IMR-90 (cell line): Measurements from ENCODE around the gene DENND1A. TPM values are rescaled to one million over a fixed set of nuclear protein-coding genes. Genes with fewer than 3 reads are reported as not detected.

ENCODE experiments used
- ATAC-seq: fragments of 200-7000 bp; cut with Tn5 transposase; 2 replicates; pipeline ENCODE4 v1.9.1; 2020; ENCODE audit warnings: low read depth, mild to moderate bottlenecking, moderate library complexity
- BruUV-seq: library from RNA; stranded (reverse); fragments of 400-500 nt; replicated peaks from 2 replicates; lab custom pipeline; 2021; lab: Mats Ljungman, UMichigan
- CTCF ChIA-PET: fragments of 300-600 bp; formaldehyde crosslinking; extraction: SDS; loops from one replicate; lab custom pipeline; 2021; ENCODE audit warnings: antibody characterized with exemption; lab: Yijun Ruan, JAX
- POLR2A ChIA-PET: fragments of 300-600 bp; sonication (Branson Sonifier 250); formaldehyde crosslinking; loops from one replicate; lab custom pipeline; 2022; ENCODE audit warnings: antibody characterized with exemption; ENCODE audit not compliant: unreplicated experiment; lab: Charles Lee
- DNase-seq: peaks from one replicate; pipeline ENCODE4 v3.0.0; 2013
- H2AFZ ChIP-seq: replicated peaks from 2 replicates; pipeline ENCODE3; 2013; ENCODE audit warnings: low read length, mild to moderate bottlenecking; ENCODE audit not compliant: poor library complexity
- H2AK5ac ChIP-seq: 2 replicates; pipeline ENCODE4 v1.6.1; 2013; ENCODE audit warnings: low read depth, low read length, inconsistent platforms
- H2AK9ac ChIP-seq: replicated peaks from 2 replicates; pipeline ENCODE3; 2013; ENCODE audit warnings: mild to moderate bottlenecking, low read depth, low read length, moderate library complexity; ENCODE audit not compliant: poor library complexity
- H2BK120ac ChIP-seq: 2 replicates; pipeline ENCODE4 v1.6.1; 2013; ENCODE audit warnings: low read depth, low read length, inconsistent platforms
- H2BK15ac ChIP-seq: 3 replicates; pipeline ENCODE4 v1.6.1; 2013; ENCODE audit warnings: low read depth, low read length, inconsistent platforms
- H2BK20ac ChIP-seq: 2 replicates; pipeline ENCODE4 v1.6.1; 2013; ENCODE audit warnings: low read depth, mild to moderate bottlenecking, inconsistent platforms, low read length, moderate library complexity
- H2BK5ac ChIP-seq: 2 replicates; pipeline ENCODE4 v1.6.1; 2013; ENCODE audit warnings: mild to moderate bottlenecking, low read depth, low read length, inconsistent platforms; ENCODE audit not compliant: poor library complexity, severe bottlenecking
- H3K14ac ChIP-seq: replicated peaks from 2 replicates; pipeline ENCODE4 v1.6.1; 2013; ENCODE audit warnings: low read depth, low read length, inconsistent platforms
- H3K18ac ChIP-seq: 2 replicates; pipeline ENCODE4 v1.6.1; 2013; ENCODE audit warnings: low read depth, low read length, control low read depth
- H3K23ac ChIP-seq: 2 replicates; pipeline ENCODE4 v1.6.1; 2013; ENCODE audit warnings: low read depth, low read length, inconsistent platforms
- H3K27ac ChIP-seq: 2 replicates; pipeline ENCODE4 v1.5.1; 2013; ENCODE audit warnings: mild to moderate bottlenecking, control low read depth, low read length; ENCODE audit not compliant: insufficient read depth
- H3K27me3 ChIP-seq: 2 replicates; pipeline ENCODE4 v1.6.1; 2013; ENCODE audit warnings: low read length; ENCODE audit not compliant: control insufficient read depth, insufficient read depth
- H3K36me3 ChIP-seq: 2 replicates; pipeline ENCODE4 v1.6.1; 2013; ENCODE audit warnings: low read length, mixed read lengths; ENCODE audit not compliant: control insufficient read depth, insufficient read depth
- H3K4ac ChIP-seq: 2 replicates; pipeline ENCODE4 v1.6.1; 2013; ENCODE audit warnings: low read depth, low read length, inconsistent platforms
- H3K4me1 ChIP-seq: 2 replicates; pipeline ENCODE4 v1.6.1; 2013; ENCODE audit warnings: low read length, mixed read lengths; ENCODE audit not compliant: control insufficient read depth, insufficient read depth
- H3K4me2 ChIP-seq: 2 replicates; pipeline ENCODE4 v1.6.1; 2013; ENCODE audit warnings: low read depth, mild to moderate bottlenecking, control low read depth, low read length, moderate library complexity
- H3K4me3 ChIP-seq: 2 replicates; pipeline ENCODE4 v1.5.1; 2013; ENCODE audit warnings: low read depth, mild to moderate bottlenecking, control low read depth, low read length, moderate library complexity; ENCODE audit not compliant: insufficient read depth
- H3K56ac ChIP-seq: 2 replicates; pipeline ENCODE4 v1.6.1; 2013; ENCODE audit warnings: low read length, inconsistent platforms; ENCODE audit not compliant: insufficient read depth; ENCODE audit errors: extremely low read depth
- H3K79me1 ChIP-seq, 2 experiments: 2 replicates each; pipeline ENCODE4 v1.6.1; 2013; ENCODE audit warnings: low read length in 2 of 2, inconsistent platforms in 1 of 2, low read depth in 1 of 2
- H3K9ac ChIP-seq: 2 replicates; pipeline ENCODE4 v1.6.1; 2013; ENCODE audit warnings: low read depth, low read length, control low read depth
- H3K9me1 ChIP-seq: 2 replicates; pipeline ENCODE4 v1.6.1; 2013; ENCODE audit warnings: low read length, inconsistent platforms; ENCODE audit not compliant: insufficient read depth
- H3K9me3 ChIP-seq: 2 replicates; pipeline ENCODE4 v1.6.1; 2013; ENCODE audit warnings: low read length; ENCODE audit not compliant: control insufficient read depth, insufficient read depth
- H4K20me1 ChIP-seq: 2 replicates; pipeline ENCODE4 v1.6.1; 2013; ENCODE audit warnings: low read length, inconsistent platforms; ENCODE audit not compliant: insufficient read depth
- H4K5ac ChIP-seq: 2 replicates; pipeline ENCODE4 v1.6.1; 2013; ENCODE audit warnings: mild to moderate bottlenecking, low read depth, low read length, control low read depth
- H4K8ac ChIP-seq, 2 experiments: 2 replicates each; pipeline ENCODE4 v1.6.1; 2013; ENCODE audit warnings: low read depth in 2 of 2, low read length in 2 of 2, control low read depth in 1 of 2, inconsistent platforms in 1 of 2
- H4K91ac ChIP-seq: 2 replicates; pipeline ENCODE4 v1.6.1; 2013; ENCODE audit warnings: low read depth, low read length, inconsistent platforms; ENCODE audit not compliant: insufficient read depth
- BHLHE40 ChIP-seq: fragments of 150-350 bp; IDR thresholded peaks from 2 replicates; pipeline ENCODE4 v1.6.1; 2016; ENCODE audit warnings: mild to moderate bottlenecking, low read depth, low read length
- CEBPB ChIP-seq: IDR thresholded peaks from 2 replicates; pipeline ENCODE4 v1.6.1; 2012; ENCODE audit warnings: low read depth, low read length, improper control_type of control experiment
- RAD21 ChIP-seq: IDR thresholded peaks from 2 replicates; pipeline ENCODE4 v1.6.1; 2012; ENCODE audit warnings: low read length, improper control_type of control experiment
- SMC3 ChIP-seq: fragments of 150-350 bp; IDR thresholded peaks from 2 replicates; pipeline ENCODE4 v1.6.1; 2016; ENCODE audit warnings: low read depth, mild to moderate bottlenecking, antibody characterized with exemption, low read length, moderate library complexity
- WGBS, 2 experiments: methylation state at CpG; one replicate each; pipeline versions ENCODE4 v1.1.5 to v1.1.7; 2013; ENCODE audit warnings: missing lambda C conversion rate in 2 of 2; ENCODE audit not compliant: insufficient read length in 1 of 2; ENCODE audit errors: extremely low coverage in 2 of 2; 5-methylcytosine and 5-hydroxymethylcytosine counted together
- dilution Hi-C: fragments of 300-500 bp; cut with HindIII; formaldehyde crosslinking; loops from one replicate; pipeline ENCODE4 v1.14.3; 2018; ENCODE audit warnings: low sequenced_read_pairs; ENCODE audit not compliant: unreplicated experiment
- in situ Hi-C: fragments of 300-500 bp; cut with MboI; formaldehyde crosslinking; loops from 3 replicates; pipeline ENCODE4 v1.14.3; 2019; ENCODE audit warnings: low sequenced_read_pairs, inconsistent platforms, mixed read lengths
- intact Hi-C: fragments of 100-400 bp; cut with micrococcal nuclease; formaldehyde crosslinking; loops from 2 replicates; pipeline ENCODE4 v1.10.0; 2022
- polyA plus RNA-seq, 3 experiments: library from polyadenylated mRNA; depleted of rRNA; stranded (reverse); fragments of >200 nt; gene quantifications; 2 replicates each; pipeline ENCODE4 v1.2.3, GENCODE V29; 2012; ENCODE audit warnings: low replicate concordance in 1 of 3
- total RNA-seq: library from RNA; depleted of rRNA; stranded (reverse); fragments of >200 nt; gene quantifications from 2 replicates; pipeline ENCODE4 v1.2.3, GENCODE V29; 2012
- TF ChIP-seq, protein P1 (sequence below): fragments of 150-350 bp; IDR thresholded peaks from 2 replicates; pipeline ENCODE4 v1.6.1; 2017; ENCODE audit warnings: mild to moderate bottlenecking, antibody characterized with exemption, low read length, low read depth
- TF ChIP-seq, protein P2 (sequence below): conservative IDR thresholded peaks from 2 replicates; pipeline ENCODE4 v1.5.1; 2012; ENCODE audit warnings: mild to moderate bottlenecking, low read depth, low read length, improper control_type of control experiment

The DENND1A gene
- total and polyA plus RNA-seq, 2 of the 4 experiments (the other 2 are of a cell fraction): 21.4 to 27.6 TPM

DNA sequence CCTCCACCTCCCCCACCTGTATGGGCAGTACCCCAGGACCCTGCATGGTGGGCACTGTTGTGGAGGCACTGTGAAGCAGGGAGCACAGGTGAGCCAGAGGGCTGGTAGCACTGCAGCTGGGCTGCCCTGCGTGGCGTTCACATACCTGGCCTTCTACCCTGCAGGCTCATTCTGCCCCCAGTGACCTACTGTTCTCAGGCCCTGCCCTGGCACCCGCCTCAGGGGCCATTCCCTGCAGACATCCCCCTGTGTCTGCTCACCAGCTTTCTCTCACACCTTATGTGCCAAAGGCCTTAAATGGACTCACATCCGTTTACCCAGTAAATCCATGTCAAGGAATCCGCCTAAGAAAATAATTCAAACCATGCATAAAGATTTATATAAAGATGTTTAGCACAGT lies 377.4 kb downstream of the DENND1A start:
- POLR2A ChIA-PET: no interaction called here
- BruUV-seq: no TSS peak

More for the DNA sequence above, 377.4 kb downstream of the DENND1A start:
- no peak overlapping the region for H2BK20ac ChIP-seq
- H3K23ac ChIP-seq: no peak overlapping the region
- H3K18ac ChIP-seq: no peak overlapping the region
- 83% methylated on average over 3 of the region's 5 CpGs; no CpG with 5 or more reads in 1 of the 2 experiments for WGBS, 2 experiments
- no peak overlapping the region for H3K4ac ChIP-seq
- H3K56ac ChIP-seq: no peak overlapping the region
- 0 out of 2 replicates have a peak, but pooled peaks cover 2% of the 10 kb centered on the region for H3K4me1 ChIP-seq
- no peak overlapping the region for H3K4me2 ChIP-seq
- H4K91ac ChIP-seq: no peak overlapping the region
- no peak overlapping the region for H3K4me3 ChIP-seq
- no peak overlapping the region for H2BK15ac ChIP-seq
- peaks cover 8% of the 10 kb centered on the region for H3K36me3 ChIP-seq
- in situ Hi-C loops (no loop called here), dilution Hi-C loops (no loop called here), intact Hi-C loops (no loop called here)
- H3K79me1 ChIP-seq: no peaks in the 10 kb centered on the region
- no peaks in the 10 kb centered on the region for H3K9me3 ChIP-seq
- H3K27me3 ChIP-seq: no peaks in the 10 kb centered on the region
- no peak overlapping the region for H2AK5ac ChIP-seq
- 0 out of 2 replicates have a peak, but pooled peaks cover 3% of the 10 kb centered on the region for H4K20me1 ChIP-seq
- no peak for ATAC-seq
- no peak overlapping the region for H3K27ac ChIP-seq
- H2AK9ac ChIP-seq: no peak overlapping the region
- H4K5ac ChIP-seq: no peak overlapping the region
- no peak overlapping the region for H3K9ac ChIP-seq
- H2BK120ac ChIP-seq: no peak overlapping the region
- CTCF ChIA-PET: no interaction called here
- no peak for DNase-seq
- no peak overlapping the region for H2BK5ac ChIP-seq
- TF ChIP-seq, protein P1, sequence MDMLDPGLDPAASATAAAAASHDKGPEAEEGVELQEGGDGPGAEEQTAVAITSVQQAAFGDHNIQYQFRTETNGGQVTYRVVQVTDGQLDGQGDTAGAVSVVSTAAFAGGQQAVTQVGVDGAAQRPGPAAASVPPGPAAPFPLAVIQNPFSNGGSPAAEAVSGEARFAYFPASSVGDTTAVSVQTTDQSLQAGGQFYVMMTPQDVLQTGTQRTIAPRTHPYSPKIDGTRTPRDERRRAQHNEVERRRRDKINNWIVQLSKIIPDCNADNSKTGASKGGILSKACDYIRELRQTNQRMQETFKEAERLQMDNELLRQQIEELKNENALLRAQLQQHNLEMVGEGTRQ: no peak
- TF ChIP-seq, protein P2, sequence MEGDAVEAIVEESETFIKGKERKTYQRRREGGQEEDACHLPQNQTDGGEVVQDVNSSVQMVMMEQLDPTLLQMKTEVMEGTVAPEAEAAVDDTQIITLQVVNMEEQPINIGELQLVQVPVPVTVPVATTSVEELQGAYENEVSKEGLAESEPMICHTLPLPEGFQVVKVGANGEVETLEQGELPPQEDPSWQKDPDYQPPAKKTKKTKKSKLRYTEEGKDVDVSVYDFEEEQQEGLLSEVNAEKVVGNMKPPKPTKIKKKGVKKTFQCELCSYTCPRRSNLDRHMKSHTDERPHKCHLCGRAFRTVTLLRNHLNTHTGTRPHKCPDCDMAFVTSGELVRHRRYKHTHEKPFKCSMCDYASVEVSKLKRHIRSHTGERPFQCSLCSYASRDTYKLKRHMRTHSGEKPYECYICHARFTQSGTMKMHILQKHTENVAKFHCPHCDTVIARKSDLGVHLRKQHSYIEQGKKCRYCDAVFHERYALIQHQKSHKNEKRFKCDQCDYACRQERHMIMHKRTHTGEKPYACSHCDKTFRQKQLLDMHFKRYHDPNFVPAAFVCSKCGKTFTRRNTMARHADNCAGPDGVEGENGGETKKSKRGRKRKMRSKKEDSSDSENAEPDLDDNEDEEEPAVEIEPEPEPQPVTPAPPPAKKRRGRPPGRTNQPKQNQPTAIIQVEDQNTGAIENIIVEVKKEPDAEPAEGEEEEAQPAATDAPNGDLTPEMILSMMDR: no peak
- TF ChIP-seq RAD21 (no peak), BHLHE40 (no peak), SMC3 (no peak), CEBPB (no peak)
- no peak overlapping the region for H4K8ac ChIP-seq
- H3K9me1 ChIP-seq: peaks cover 8% of the 10 kb centered on the region; the same call in 1 of the 2 replicates
- no peak overlapping the region for H2AFZ ChIP-seq
- H3K14ac ChIP-seq: no peak overlapping the region
